GM21737 (cell line): ENCODE data around the gene ZBTB7C.
"Not testable (repeated sequence)": the region's sequence is repeated elsewhere in the genome, so short reads cannot be mapped to it uniquely, and the experiment has no call there.

Source experiments
- ATAC-seq: cut with Tn5 transposase; IDR thresholded peaks from one replicate; pipeline ENCODE4 v1.9.1; 2021; ENCODE audit warnings: mild to moderate bottlenecking, moderate library complexity; ENCODE audit not compliant: unreplicated experiment

ZBTB7C gene

DNA sequence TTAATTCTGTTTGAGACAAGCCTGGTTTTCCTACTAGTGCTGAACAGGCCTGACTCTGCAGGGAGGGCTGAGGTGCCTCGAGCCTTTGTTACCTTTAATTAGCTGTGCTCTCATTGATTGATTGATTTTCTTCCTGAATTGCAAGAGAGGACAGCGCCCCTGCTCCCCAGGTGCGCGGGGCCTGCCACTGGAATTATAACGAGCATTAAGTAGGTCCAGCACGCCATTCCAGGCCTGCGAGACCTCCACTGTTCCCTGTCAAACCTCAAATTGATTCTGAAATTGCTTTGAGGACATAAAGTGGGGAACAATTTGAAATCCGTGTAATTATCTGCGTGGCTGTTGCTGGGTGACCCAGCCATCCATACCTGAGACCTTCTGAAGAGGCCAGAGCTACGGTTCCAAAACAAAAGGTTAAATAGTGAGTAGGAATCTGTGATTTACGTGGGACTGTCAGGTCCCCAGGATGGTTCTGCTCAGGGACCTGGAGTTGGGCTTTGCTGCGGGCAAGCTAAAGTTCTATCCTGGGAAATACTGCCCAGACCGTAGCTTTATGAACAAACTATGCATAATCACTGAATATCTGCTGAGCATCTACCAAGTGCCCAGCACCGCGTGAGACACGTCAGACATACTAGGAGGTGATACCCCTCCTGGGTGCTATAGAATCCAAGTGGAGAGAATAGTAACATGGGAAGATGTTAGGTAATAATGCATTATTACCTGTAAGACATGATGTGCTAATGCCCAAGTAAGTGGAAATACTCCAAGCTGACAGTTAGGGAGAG, 104.1 kb downstream of the ZBTB7C start:
- ATAC-seq, result no peak

DNA sequence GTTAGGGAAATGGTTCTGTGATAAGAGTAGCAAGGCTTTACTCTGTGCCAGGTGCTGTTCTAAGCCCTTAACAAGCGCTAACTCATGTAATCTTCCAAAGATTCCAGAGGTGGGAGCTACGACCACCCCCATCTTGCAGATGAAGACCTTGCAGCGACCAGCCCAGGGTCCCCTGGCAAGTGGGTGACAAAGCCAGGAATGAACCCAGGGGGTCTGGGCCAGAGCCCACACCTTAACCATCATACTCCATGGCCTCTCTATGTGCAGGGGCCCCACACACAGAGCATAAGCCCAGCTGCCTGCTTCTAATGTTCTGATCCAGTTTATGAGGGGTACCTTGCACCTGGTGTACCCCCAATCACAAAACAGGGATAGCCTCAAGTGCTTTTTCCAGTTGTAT, 105.3 kb downstream of the ZBTB7C start:
- no peak for ATAC-seq

DNA sequence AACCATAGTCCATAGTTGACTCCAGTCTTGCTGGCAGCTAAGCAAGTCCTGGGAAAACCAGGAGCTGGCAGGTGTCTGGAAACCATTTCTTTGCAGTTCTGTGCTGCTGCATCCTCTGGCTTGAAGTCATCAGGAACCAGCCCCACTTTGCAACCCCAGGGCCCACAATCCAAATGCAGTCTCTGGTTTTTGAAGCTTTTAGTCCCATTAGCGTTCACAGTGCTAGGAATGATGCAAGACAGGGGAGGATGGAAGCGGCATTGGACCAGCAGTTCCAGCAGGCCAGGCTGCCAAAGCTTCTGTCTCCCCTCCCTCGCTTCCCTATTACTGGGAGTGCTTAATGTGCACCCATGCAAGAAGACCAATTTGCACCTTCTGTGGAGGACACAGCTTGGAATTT, 106.4 kb downstream of the ZBTB7C start:
- ATAC-seq, result no peak

DNA sequence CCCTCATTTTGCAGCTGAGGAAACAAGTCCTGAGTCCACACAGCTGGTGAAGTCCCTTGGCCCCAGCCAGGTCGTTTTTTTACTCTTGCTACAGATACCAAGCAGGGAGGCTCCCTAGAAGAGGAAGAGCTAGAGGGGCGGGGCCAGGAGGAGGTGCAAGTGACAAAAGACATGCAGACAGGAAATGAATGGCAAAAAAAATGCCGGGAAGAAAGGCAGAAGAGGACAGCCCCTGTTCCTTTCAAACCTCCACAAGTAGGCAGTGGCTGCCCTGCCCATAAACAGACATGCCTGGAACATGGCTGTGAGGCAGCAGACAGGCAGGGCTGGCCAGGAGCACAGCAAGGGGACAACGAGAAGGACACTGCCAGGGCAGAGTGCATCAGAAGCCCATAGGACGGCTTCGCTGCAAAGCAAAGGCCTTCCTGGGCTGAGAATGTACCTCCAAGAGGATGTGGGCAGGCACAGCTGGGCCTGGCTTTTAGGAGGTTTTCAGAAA, 108.7 kb downstream of the ZBTB7C start:
- no peak for ATAC-seq

DNA sequence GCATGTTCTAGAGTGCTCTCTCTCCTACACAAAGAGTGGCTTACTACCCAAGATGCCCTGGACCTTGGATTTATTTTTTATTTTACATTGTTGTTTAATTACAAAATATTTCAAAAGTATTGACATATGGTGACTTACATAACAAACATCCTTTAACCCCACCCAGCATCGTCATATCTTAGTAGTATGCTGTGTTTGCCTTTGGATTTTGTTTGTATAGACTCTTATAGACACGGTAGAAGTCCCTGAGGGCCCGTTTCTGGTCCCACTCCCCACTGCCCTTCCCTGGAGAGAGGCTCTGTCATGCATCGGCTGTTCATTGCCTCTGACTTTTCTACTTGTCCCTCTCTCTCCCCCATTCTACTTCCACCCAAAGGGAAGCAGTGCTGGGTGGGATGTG, 112.0 kb downstream of the ZBTB7C start:
- ATAC-seq, result no peak

DNA sequence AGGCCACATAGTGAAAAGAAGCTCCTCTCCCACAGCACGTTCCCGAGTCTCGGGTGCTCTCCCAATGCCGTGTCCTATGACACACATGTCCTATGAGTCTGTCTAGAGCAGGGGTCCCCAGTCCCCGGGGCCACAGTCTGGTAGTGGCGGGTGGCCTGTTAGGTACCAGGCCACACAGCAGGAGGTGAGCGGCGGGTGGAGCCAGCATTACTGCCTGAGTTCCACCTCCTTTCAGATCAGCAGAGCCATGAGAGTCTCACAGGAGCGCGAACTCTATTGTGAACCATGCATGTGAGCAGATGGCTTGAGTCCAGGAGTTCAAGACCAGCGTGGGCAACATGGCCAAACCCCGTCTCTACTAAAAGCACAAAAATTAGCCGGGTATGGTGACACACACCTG, 112.6 kb downstream of the ZBTB7C start:
- ATAC-seq, result no peak

DNA sequence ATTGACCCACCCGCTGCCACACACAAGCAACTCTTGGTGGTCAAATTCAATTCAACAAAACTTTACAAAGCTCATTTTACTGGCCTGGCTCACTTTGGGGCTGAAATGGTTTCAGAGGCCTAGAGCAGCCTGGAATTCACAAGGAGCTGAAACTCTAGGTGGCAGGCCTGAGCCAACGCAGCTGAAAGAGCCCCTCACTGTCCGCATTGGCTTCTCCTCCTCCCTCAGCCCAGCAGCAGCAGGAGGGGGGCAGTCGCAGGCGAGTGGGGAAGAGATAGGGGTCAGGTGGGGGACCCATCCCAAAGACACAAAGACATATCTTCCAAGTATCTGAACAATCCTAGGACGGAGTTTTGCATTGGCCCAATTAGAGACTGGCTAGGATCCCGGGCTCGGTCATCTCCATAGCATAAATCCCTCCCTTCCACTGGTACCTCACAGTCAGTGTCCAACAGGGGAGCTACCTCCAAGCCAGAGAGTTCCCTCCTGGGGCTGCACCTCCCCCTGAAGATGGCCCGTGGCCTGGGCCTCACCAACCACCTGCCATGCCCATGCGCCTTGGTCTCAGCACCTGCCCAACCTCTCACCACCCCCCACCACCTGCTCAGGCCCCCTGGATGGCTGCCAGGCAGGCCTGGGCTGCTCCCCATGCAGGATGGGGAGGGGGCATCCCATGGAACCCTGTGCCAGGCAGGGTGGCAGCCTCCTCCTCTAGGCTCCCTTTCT, 113.4 kb downstream of the ZBTB7C start:
- no peak for ATAC-seq

DNA sequence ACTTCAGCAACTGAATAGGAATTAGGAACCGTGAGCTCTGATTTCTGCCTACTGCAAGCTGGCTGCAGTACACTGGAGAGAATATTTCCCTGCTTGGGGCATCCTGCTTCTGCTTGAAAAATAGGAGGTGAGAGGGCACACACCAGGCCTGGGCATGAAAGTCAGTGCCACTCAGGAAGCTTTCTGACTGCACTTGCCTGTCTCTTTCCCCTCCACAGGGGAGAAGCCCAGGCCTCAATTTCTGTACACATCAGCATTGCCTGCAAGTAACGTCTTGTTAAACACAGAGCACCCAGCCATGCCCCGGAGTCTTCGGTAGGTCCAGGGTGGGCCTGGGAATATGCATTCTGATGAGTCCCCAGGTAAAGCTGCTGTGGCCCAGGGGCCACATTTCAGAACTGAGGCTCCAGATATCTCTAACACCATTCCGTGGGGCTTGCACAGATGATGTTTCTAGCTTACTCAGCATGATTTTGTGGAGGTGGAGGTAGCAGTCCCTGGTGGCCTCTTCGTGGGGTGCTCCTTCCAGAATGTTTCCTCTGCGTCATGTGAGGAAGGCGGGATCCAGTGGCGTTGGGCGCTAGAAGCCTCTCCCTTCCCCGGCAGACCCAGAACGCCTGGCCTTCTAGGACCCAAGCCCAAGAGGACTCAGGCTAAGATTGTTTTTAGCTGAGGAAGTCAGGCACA, 114.1 kb downstream of the ZBTB7C start:
- no peak for ATAC-seq

DNA sequence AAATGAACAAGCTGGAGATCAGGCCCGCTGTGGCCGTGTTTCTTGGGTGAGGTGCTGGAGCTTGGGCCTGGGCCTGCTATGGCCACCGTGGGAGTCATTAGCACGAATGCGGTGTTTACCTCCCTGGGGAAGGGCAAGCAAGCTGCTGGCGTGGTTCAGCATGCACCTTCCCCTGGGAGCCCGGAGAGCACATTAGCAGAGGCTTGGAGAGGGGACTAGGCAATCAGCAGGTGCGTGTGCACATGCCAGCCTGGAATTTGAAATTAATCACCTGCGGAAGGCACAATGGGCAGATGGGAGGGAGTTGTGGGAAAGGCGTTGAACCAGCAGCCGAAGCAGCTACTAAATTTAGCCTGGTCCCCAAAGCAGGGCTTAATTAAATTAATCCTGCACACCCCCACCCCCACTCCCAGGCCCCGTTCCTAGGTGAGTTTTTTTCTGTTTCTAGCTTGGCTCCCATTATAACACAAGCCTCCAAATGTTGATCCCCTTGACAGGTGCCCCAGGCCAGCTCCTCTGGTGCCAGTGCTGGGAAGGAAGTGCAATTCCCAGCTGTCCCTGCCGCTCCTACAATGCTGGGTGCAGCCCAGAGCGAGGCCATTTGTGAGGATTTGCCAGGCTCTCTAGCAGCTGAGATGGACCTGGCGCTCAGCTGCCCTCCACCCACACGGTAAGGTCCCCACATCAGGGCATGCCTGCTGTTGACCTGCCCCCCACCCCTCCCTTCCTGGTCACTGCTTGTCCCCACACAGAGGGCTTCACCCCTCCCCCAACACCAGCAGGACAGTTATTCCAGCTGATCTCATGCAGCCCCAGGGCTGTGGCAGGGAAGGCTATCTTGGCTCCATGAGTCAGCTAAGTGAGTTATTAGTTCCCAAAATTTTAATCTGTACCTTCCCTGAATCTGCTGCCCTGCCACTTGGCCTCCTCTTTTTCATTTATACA, 115.0 kb downstream of the ZBTB7C start:
- no peak for ATAC-seq

DNA sequence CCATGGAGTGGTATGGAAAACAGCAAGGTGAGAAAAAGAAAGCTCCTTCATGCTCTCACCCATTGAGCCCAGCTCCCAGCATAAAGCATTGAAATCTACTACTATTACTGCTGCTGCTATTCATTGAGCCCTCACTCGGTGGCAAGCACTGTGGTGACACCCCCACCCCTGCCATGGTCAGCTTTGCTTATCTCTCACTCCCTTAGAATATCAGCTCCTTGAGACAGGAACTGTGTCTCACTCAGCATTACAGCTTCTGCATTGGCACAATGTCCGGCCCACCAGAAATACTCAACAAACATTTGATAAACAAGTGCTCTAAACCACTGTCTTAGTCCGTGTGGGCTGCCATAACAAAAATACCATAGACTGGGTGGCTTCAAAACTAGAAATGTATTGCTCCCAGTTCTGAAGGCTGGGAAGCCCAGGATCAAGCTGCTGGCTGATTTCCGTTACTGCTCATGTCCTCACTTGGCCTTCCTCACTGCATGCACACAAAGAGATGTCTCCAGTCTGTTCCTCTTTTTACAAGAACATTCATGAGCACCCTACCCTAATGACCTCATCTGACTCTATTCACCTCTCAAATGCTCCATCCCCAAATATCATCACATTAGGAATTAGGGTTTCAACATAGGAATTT, 116.3 kb downstream of the ZBTB7C start:
- no peak for ATAC-seq

DNA sequence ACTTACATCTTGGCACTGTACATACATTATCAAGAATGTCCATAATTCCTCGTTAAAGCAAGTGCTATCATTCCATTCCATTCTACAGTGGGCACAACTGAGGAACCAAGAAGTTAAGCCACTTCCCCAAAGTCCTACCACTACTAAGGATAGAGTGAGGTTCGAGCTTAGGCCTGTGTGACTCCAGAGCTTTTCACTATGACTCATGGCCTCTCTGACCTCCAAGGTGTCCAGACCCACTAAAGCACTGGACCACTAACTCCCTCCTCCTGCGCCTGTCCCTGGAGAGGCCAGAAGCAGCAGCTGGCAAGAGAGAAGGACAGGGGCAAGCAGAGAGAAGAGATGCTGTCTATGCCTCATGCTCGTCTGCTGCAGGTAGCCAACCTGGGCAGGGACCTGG, 117.0 kb downstream of the ZBTB7C start:
- no peak for ATAC-seq

DNA sequence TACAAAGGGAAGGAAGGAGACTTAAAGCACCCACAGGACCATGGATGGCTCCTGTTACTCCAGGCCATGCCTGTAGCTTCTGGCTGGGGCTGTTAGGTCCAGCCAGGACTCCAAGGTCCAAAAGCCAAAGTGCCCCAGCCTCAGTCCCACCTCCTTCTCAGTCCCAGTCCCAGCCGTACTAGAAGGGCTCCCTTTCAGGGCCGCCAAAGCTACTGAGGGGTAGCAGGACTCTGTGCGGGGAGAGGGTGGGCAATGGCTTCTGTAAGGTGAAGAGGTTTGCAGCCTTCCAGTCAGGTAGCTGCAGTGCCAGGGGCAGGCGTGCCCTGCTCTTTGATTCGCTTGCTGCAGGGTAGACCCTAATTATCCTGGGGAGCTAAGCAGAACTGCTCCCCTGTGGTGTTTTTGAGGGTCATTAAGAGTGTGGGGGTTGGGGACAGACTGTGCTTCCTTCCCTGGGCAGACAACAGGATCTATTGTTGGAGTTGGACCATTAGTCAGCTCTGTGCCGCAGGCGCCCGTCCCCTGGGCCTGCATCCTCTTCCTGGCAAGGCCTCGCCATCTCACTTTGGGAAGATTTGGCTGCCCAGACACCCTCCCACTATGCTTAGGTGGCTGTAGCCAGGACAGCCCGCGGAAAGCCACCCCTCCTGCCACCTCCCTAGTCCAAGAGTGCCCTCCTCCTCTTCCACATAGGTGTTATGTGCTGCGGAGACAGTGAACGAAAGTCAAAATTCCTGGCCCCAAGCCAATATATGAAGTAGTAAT, 118.8 kb downstream of the ZBTB7C start:
- ATAC-seq, result no peak

DNA sequence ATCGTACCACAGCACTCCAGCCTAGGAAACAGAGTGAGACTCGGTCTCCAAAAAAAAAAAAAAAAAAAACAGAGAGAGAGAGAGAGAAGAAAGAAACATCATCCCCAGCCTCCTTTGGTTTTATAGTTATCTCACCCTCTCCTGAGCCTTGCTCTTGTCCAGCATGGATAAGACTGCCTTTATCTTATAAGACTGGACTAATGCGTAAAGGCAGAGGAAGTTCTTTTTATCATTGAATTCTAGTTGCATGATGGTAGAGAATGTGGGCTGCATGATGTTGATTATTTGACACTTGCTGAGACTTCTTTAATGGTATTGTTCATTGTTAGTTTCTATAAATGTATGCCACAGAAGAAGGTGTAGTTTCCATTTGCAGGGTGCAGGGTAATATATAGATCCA, 124.4 kb downstream of the ZBTB7C start:
- ATAC-seq, result no peak

DNA sequence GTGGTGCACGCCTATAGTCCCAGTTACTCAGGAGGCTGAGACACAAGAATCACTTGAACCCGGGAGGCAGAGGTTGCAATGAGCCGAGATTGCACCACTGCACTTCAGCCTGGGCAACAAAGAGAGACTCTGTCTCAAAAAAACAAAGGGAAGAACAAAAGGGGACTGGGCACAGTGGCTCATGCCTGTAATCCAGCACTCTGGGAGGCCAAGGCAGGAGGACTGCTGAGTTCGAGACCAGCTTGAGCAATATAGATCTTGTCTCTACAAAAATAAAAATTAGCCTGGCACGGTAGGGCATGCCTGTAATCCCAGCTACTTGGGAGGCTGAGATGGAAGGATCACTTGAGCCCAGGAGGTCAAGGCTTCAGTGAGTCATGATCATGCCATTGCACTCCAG, 125.2 kb downstream of the ZBTB7C start:
- not testable (repeated sequence) for ATAC-seq

DNA sequence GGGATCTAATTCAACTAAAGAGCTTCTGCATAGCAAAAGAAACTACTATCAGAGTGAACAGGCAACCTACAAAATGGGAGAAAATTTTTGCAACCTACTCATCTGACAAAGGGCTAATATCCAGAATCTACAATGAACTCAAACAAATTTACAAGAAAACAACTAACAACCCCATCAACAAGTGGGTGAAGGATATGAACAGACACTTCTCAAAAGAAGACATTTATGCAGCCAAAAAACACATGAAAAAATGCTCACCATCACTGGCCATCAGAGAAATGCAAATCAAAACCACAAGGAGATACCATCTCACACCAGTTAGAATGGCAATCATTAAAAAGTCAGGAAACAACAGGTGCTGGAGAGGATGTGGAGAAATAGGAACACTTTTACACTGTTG, 127.7 kb downstream of the ZBTB7C start:
- ATAC-seq, result not testable (repeated sequence)

DNA sequence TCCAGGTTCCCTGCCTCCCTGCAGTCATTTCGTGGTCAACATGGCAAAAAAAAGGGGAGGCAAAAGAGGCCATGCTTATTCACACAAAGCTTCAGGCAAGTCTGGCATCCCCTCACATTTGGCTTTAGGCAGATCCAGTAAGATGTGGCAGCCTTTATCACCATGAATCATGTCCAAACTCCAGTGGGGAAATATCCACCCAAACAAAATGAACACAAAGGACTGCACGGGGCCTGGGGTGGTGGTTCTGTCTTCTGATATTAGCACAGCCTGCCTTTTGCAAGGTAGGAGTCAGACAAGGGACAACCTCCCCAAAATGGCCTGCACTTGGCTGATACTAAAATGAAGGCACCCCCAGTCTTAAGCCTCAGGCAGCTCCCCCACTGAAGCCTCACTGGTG, 129.9 kb downstream of the ZBTB7C start:
- ATAC-seq, result no peak

DNA sequence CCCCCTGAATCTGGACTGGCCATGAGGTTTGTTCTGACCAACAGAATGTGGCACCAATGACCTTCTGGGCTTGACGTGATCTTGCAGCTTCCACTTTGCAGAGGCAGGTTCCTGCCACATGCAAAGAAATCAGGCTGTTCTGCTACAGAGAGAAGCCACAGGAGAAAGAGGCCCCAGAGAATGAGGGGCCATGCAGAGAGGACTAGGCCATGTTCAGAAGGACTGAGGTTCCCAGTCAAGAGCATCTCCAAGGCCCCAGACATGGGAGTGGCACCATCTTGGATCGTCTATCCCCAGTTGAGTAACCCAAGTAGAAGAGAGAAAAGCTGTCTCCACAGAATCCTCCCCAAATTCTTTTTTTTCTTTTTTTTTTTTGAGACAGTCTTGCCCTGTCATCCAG, 131.1 kb downstream of the ZBTB7C start:
- no peak for ATAC-seq

DNA sequence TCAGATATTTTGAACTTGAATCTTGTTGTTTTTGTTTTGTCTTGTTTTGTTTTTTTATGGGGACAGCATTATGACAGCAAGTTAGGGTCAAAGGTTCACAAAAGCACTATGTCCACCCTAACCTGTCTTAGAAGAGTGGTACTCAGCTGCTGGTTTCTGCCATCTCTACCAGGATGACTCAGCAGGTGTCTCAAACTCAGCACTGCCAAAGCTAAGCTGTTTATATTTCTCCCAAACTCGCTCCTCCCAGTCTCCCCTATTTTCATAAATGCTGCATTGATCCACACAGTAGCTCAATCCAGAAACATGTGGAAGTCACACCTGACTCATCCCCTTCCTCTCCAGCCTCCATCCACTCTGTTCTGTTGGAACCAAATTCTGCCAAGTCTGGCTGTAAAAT, 134.9 kb downstream of the ZBTB7C start:
- no peak for ATAC-seq

DNA sequence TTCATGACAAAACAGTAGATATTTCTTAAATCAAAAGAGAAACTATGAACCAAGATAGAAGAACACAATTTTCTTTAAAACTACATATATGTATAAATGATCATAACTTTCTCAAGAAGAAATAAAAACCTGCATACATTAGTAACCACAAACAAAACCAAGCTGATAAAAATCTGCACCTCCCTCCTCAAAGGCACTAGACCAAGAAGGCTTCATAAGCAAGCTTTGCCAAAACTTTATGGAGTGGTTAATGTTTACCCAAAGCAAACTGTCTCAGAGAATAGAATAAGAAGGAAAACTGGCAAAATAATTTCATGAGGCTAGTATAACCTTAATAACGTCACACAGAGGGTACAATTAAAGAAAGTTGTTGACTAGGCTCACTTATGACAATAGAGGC, 138.3 kb downstream of the ZBTB7C start:
- ATAC-seq, result no peak
